SIG-M5 treated with dmso at 0.1 percent for 504 hours (cell line): ENCODE results near the gene PHF2.

ENCODE experiments used
- DNase-seq: peaks from one replicate; lab custom pipeline; 2025; ENCODE audit not compliant: unreplicated experiment; lab: John Stamatoyannopoulos, UW

PHF2 gene

DNA sequence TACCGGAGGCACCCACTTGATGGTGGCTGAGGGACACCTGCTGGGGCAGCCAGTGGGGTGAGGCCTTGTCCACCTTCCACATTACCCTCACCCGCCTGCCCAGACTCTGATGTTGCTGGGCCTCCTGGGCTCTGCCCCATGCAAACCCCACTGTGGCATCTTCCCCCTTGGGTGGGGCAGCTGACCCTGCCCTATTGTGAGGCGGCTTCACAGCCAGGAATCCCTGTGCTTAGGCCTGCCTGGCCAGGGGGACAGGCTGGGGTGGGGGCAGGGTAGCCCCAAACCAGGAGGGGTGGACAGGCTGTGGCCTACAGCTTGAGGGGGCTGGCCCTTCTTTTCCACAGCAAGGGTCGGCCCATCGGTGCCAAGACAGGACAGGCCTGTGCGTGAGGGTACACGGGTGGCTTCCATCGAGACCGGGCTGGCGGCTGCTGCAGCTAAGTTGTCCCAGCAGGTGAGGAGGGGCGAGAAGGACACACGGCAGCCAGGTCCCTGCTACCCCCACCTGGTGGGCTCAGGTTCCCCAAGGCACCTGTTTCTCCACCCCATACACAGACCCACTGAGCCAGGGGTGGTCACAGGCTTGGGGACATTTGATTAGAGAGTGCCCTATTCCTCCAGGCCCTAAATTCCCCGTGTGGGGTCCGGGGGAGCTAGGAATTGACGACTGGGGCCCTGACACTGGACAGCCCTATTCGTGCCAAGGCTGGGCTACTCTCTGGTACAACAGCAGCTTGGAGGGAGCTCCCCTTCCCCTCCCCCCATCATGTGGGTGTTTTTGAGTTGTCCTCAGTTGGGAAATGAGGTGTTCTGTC, 99.2 kb downstream of the PHF2 start:
- no peak for DNase-seq

DNA sequence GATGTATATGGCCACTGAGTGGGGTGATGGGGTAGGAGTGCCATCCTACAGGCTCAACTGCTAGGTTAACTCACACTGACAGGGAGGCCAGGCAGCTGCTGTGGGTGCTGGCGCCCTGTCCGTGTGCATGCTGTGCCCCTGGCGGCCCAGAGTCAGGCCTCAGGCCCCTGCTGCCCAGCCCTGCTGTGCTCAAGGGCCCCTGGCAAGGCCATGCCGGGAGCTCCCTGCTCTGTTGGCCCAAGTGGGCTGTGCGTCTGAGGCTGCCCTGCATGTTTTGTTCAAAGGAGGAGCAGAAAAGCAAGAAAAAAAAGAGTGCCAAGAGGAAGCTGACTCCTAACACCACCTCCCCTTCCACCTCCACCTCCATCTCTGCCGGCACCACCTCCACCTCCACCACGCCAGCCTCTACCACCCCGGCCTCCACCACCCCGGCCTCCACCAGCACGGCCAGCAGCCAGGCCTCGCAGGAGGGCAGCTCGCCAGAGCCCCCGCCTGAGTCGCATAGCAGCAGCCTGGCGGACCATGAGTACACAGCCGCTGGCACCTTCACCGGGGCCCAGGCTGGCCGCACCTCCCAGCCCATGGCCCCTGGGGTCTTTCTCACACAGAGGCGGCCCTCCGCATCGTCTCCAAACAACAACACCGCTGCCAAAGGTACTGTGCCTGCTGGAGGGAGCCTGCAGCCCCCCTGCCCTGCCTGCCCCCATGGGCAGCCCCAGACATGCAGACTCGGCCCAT, 100.1 kb downstream of the PHF2 start:
- no peak for DNase-seq

DNA sequence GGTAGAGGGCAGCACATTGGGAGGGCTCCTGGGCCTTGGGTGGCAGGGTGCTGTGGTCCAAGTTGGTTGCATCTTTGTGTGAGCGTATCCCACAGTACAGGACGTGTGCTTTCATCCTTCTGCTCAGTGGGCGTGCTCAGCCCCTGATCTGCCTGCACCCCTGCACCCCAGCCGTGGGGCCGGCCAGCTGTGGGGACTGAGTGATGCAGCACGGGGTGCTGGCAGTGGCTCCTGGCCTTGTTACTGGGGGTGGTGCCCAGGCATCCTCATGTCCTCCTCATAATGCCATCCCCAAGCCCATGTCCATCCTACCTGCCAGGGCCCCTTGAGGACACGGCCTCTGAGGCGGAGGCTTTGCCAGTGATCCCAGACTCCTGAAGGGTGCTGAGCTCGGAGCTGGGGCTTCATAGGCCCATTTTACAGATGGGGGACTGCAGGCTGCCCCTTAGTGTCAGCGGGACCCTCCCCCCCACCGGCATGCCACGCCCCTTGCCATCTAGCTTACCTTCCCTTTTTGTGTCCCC, 100.7 kb downstream of the PHF2 start:
- no peak for DNase-seq

DNA sequence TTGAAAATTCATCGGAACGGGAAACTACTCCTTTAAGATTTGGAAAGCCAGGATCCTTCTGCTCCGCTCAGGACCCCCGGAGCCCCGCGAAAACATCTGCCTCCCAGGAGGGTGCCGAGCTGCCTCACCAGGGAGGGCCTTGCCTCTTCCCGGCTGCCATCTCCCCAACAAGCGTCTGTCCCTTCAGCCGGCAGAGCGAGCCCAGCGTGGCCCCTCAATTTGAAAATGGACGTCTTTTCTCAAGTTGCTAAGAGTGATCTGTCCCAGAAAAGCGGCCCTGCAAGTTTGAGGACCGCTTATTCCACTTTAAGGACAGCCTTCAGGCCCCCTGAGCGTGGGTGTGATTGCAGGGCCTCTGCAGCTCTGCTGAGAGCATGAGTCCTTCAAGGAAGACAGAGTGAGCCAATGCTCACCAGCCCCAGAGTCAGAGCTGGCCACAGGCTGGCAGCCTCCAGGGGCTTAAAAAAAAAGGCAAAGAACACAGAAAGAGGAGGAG, 101.3 kb downstream of the PHF2 start:
- no peak for DNase-seq

DNA sequence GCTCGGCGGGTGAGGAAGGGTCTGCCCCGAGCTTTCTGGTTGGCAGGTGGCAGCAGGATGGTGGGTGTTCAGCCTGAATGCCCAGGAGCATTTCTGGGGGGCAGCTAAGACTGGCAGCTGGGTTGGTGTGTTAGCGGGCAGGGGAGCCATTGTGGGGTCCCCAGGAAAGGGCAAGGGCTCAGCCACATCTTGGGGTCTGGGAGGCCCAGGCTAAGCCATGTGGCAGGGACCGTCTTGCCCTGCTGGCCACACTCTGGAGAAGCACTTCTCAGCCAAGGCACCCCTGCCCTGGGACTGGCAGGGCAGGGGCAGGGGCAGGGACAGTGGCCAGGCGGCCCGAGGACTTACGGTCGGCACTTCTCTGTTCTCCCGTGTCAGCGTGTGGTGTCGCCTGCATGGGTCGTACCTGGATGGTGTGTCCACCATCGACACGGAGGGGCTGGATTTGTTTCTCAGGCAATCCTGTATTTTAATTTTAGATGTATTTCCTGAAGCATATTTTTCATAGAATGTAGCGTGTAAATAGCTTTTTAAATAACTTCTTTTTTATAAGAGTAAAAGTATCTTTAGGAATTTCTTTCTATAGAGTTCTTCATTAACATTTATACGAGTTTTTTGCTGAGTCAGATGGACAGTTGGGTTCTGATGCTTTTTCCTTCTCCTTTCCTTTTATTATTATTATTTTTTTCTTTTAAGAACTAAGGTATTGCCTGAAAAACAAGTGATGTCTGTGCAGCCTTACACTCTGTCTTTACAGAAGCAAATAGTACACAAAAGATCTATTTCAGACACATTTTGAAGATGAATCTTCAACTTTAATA, 102.0 kb downstream of the PHF2 start:
- DNase-seq: no peak

DNA sequence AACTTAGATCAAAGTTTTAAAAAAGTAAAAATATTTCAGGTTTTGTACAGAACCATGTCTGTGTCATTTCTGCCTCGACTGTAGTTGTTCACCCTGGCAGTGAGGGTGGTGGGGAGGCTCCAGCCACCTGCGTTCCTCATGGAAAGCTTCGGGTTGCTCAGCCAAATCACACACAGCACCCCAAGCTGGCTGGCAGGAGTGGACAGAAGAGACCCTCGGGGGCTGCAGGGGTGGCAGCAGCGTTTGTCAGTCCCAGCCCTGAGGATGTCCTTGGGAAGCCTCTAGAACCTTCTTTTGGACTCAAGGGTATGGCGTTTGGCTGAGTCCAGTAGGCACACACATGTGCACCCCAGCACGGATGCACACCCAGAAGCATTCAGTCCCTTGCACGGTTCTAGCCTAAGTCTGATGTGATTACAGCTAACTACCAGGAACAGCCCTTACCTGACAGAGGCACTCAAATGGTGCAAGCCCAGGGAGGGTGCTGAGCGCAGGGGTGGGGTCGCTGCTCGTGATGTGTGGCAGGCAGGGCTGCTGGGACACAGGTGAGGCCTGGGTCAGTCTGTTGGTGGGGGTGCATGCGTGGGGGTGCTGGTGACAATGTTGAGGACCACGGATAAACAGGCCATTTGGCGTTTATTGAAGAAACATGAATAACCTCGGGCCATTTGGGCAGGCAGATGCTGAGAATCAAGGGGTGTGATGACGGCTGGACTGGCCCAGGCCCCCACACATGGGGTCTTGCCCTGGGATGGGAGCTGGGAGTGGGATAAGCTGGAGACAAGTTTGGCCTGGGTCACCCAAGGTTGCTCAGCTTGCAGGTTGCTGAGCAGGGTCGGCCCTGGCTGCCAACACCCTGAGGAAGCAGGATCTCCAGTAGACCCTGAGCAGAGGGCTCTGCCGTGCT, 103.4 kb downstream of the PHF2 start:
- DNase-seq: no peak

DNA sequence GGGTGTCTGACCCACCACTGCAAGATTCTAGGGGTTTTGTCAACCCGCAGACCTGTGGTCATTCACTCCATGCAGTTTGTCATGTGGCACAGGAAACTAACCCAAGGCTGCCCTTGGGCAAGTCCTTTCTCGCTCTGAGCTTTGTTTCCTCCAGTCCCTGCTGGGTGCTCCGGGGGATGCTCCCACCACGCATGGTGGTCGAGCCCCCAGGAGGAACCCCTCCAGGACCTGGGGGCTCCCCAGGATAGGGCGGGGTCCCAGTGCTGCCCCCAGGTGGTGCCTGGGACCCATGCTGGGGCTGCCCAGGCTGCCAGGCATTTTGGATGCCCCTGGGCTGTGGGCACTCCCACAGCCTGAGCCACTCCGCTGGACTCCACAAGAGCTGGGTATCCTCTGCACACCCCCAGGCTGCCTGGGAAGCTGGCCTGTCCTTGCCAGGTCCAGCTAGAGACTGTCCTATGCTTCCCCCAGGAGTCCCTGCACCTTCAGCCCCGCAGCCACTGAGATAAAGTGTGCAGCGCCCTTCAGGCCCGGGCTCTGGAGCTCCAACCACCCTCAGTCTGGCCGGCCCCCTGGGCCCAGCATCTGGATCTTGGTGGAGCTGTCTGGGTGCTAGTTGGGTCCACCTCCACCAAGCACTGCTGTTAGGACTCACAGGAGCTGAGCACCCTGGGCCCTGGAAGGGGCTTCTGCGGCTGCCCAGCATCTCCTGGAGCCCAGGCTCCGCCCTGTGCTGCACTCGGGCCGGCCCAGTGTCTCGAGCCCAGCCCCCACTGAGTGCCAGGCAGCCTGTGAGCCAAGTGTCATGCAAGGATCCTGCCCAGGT, 104.3 kb downstream of the PHF2 start:
- DNase-seq: no peak

DNA sequence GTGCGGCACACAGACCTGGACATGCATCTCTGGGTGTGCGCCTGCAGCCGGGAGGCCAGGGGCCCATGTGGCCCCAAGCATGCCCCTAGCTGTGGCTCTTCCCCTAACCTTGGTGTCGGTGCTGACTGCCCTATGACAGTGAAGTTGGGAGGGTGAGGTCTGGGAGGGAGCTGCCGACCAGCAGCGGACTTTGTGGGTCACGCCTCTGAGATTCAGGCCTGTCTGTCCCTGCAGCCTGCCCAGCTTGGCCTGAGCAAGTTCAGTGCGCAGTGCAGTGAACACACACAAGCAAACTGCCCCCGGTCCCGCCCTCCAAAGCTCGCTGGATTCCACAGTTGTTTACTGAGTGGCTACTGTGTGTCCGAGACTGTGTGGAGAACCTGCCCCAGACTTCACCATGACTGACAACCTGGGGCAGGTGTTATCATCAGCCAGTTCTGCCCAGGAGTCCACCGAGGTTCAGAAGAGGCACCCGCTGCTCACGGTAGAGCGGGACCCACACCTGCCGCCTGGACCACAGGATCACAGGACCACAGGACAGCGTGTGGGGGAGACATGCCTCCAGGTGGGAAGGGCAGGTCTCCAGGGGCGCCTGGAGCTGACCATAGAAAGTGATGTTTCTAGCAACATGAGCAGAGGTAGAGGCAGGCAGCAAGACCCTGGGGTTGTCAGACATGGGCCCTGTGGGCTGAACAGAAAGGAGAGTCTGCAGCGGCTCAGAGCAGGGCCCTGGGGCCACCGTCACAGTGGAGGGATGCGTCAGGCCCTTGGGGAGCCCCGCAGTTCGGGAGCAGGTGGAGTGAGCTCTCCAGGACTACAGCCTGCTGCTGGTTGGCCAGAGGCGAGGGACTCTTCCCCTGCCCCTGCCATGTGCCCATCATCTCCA, 105.1 kb downstream of the PHF2 start:
- DNase-seq: no peak

DNA sequence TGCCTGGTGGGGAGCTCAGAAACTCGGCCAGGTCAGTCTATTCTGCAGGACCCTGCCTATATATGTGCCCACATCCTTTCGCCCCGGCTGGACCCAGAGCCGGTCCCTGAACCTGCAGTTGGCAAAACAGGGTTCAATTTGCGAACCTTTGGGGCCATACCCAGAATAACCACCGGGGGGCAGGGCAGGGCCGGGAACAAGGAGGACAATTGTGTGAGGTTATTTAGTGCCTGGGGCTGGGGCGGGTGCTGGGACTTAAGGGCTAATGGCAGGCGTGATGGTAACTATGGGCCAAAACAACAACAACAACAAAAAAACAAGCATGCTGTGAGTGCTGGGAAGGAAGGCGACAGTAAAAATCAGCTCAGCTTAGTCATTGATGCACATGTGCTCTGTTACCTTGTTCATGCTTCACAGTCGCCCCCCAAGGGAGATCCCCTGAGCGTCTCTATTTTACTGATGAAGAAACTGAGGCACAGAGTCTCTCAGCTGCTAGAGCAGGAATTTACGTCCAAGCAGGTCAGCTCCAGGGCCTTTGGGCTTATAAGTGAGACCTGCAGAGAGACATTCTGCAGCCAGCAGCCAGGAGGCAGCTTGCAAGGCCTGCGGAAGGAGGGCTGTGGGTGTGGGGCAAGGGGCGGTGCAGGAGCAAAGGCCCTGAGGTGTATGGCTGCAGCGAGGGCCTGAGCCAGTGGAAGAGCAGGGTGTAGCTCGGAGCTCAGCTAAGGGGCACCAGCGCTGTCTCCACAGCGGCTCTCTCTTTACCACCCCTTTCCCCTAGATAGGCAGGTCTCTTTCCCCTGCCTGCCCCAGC, 106.0 kb downstream of the PHF2 start:
- peak; percentile 30 for DNase-seq

DNA sequence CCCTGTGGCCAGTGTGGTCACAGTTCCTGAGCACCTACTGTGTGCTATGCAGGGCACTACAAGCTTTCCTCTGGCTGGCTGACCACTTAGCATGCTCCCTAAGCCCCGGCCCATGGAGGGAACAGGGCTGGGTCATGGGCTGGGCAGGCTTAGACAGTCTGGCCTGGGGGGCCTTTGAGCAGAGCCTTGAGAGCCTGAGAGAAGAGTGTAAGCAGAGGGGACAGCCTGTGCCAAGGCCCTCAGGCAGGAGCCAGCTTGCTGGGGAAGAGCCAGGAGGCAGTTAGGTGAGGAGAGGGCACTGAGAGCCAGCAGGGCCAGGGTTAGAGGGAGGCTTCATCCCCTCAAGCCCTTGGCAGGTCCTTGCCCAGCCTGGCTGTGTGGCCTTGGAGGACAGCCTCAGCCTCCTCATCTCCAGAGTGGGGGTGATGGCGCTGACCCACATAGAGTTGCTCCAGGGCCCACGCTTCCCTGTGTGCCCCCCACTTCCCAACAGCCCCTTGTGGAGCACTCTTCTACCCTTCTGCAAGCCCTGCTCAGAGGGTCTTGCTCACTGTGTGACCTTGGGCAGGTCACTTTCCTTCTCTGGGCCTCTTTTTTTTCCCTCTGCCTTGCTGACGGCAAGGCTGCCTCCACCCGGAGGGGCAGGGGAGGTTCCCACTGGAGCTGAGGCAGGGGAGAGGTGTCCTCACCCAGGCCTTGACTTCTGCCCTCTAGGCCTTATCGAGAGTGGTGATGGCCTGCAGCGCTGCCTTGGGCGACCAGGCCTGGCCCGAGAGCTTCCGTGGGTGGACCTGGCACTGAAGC, 107.1 kb downstream of the PHF2 start:
- DNase-seq: no peak

DNA sequence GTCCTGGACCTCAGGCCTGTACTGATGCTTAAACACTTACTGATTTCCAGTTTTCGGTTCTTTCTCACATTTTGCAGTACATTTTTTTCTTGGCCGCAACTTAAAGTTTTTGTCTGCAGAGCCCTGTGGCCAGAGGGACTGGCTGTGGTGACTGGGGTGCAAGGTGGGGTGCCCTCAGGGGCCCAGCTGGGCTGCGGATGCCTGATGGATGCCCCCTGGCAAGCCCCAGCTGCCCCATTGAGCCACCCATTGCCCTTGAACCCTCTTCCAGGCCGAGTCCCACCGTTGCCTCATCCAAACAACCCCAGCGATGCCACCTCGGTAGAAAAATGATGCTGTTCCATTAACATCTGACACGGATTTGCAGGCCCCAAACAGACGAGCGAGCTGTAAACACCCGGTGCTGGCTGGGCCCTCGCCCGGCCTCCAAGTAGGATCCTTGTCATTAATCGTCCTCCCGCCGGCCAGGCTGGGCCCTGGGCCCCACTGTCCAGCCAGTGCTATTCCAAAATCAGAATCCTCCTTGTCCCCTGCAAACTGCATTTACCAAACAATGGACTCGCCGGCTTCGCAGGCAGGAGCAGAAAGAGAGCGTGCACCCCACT, 107.9 kb downstream of the PHF2 start:
- no peak for DNase-seq

DNA sequence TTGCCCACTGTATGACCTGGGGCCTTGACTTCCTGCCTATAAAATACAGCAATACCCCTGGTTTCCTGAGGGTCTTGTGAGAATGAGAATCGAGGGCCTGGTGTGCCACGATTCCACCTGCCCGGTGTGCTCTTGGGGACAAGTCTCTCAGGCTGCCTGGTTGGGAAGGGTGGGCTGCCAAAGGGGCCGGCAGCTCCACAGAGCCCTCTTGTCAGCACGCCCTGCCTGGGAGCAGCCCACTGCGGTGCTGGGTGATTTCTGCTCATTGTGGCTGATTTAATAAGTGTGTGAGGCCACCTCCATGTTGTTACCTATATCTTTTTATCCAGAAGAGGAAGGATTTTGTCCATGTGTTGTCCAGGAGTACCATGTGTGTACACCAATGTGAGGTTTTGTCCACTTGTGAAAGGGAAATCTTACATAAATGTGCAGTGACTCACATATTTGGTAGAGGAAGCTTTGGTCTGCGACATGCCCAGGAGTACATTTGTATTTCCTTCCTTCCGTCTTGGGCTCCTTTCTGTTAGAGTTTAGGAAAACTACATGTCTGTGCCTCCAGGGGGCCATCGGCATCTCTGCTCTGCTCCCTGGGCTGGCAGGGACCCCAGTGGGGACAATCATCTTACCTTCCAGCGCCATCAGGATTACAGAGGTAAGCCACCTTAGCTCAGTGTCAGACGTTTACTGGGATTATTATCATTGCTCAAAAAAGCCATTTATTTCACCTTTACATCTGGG, 108.6 kb downstream of the PHF2 start:
- peak; percentile 47 for DNase-seq

DNA sequence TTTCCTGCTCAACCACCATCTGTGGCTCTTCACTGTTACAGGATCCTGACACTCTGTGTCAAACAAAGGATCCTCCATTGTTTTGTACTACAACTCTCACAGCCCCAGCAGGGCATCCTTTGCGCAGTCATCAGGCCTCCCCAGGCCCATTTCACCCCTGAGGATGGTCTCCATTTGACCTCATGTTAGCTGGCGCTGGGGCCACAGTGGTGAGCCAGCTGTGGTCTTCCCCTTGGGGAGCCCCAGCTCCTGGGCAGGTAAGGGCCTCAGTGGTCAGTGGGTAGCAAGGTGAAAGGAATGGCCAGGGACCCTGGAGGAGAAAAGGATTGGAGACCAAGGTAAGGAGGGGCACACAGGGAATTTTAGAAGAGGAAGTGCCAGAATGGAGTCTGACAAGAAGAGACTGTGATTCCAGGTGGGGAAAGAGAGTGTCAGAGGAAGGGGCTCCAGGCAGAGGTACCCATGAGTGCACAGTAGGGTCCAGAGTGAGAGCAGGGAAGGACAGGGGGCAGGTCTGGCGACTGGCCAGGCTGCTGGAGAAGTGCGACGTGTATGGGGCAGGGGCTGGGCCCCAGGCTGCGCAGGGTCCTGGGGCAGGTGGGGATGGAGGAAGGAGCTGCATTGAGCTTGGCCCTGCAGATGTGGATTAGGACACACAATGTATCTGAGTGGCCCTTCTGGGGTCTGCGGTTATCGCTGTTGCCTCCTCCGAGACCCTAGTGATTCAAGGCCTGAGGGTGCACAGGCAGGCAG, 109.9 kb downstream of the PHF2 start:
- no peak for DNase-seq

DNA sequence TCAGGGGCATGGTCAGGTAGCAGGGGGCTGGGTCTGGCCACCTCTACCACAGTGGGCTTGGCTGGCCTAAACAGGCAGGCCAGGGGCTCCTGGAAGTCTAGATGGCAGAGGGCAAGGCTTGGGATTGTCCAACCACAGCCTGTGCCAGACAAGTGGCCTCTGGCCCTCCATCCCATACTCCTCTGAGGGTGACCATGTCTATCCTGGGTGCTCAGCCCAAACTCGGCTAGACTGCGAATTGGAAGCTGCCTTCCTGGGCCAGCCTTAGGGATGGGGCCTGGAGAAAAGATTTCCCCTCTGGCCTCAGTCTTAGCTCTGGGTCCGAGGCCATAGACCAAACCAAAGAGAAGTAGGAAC, 110.5 kb downstream of the PHF2 start:
- DNase-seq: no peak

DNA sequence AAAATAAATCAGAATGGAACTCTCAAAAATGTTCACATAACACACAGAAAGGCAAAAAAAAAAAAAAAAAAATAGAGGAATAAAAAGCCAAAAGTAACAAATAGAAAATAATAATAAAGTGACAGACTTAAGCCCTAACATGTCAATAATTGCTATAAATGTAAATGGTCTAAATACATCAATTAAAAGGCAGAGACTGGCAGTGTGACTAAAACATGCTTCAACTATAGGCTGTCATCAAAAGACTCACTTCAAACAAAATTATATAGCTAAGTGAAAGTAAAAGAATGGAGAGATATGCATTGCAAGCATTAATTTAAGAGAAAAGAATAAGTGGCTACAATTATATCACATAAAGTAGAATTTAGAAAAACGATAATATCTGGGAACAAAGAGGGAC, 114.2 kb downstream of the PHF2 start:
- no peak for DNase-seq
